Inflammatory macrophage (primary cell): Measurements from ENCODE around the gene LZTS3.

Experiments used
- DNase-seq, 2 donors: peaks; one replicate each; pipeline ENCODE4 v3.0.0-alpha.2; 2020 to 2022
- total RNA-seq, 18 experiments: gene quantifications; one replicate each; lab custom pipeline; 2026; ENCODE audit warnings: mixed read lengths in 6 of 18, inconsistent platforms in 2 of 18; lab: John Stamatoyannopoulos, UW

LZTS3 gene
- 0.46 to 9.6 (median 1.3) reads per million in 18 experiments for total RNA-seq

DNA sequence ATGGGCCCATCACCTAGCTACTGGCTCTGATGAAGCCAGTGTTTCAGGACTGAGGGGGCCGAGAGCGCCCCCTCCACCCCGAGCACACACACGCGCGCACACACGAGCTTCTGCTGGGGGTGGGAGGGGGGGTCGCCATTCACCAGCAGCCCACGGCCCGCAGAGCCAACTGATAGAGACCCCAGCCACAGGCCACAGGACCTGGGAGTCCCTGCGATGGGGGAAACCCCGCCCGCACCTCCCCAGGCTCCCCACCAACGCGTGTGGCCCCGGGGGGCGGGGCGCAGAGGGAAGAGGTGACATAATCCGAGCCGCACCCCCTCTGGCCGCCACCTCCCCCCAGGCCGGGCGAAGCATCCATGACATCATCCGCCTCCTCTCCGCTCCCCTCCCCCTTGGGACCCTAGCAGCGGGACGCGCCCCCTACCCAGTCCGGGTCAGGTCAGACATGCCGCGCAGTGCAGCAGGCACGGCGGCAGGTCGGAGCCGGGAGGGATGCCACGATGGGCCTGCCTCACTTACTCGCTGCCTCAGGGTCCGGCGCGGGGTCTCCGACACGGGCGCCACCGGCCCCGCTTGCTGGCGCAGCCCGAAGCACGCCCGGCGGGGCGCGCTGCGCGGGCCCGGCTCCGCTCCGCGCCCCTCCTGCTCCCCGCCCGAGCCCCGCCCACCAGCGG, at the start of gene LZTS3:
Gene LZTS3 (minus strand): TSS at position 617 of the 677 bp plus-strand sequence. CDS start 6,386 bp downstream, outside the sequence.
- peak; percentile 30 to 49 for DNase-seq

DNA sequence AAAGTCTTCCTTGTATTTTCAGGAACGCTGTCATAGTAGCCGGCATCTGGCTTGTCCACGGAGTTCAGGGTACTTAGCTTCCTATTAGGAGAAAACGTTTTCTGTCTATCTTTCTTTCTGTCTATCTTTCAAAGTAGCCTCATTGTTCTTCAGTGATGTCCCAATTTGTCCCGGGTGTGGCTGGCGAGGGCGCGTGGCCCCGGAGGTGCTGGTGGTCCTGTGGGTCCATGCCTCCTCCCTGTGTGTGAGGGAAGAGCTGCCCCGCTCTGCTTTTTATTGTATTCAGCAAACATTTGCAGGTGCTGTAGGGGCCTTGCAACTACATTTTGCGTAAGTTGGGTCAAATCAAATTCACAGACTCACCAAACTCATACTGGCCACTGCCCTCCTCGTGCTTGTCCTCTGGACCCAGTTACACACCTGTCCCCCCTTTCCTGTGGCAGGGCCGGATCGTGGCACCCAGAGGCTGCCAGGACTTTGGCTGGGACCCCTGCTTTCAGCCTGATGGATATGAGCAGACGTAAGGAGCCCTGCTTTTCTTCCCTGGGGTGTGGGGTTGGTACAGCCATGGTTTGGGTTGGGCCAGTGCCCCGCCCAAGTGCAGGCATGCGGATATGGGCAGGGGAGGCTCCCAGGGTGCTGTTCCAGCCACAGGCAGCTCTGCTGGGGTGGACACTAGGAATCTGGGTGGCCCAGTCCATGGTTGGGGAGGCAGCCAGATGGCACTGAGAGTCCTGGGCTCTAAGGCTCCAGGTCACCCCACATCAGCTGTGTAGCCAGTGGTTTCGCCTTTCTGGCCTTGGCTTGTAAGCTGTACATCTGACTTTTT, 48.3 kb upstream of the LZTS3 start:
- no peak for DNase-seq

DNA sequence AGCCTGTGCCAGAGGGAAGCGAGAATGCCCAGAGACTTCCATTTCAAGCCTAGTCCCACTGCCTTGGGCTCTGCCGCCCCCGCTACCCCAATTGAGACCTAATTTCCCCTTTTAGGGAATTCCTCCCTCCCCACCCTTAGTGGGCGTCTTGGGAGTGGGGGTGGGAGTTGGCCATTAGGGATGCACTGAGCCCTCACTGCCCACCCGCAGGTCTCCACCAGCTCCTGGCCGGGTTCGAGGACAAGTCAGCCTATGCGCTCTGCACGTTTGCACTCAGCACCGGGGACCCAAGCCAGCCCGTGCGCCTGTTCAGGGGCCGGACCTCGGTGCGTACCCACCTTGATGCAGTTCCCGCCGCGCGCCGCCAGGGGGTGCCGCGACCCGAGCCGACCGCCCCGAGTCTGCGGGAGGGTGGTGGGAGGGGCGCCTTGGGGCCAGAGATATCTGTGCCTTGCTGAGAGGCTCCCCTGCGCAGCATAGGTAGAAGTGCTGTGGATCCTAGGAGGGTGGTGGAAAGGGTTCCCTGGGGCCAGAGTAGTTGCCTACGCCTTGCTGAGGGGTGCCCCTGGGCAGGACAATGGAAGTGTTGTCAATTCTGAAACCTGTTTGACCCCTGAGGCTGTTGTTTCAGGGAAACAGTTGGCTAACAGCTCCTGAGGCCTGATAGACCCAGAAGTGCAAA, 45.1 kb upstream of the LZTS3 start:
- DNase-seq = peak; percentile 46 to 51

DNA sequence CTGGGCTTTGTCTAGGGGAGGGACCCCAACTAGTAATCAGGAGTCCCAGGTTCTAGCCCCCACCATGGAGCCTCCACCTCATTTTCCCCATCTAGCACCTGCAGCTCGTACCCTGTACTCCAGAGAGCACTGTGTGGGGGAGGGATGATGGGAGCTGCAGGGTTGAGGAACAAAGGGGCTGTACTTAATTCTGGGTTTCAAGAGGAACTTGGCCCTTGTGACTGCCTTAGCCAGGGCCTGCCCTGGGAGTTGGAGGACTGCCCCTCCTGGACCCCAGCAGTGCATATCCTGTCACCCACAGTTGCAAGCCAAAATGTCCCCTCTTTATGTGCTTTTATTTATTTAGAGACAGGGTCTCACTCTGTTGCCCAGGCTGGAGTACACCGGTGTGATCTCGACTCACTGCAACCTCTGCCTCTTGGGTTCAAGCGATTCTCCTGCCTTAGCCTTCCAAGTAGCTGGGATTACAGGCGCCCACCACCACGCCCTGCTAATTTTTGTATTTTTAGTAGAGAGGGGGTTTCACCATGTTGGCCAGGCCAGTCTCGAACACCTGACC, 42.1 kb upstream of the LZTS3 start:
- DNase-seq = peak; percentile 39 to 63

GRCh38 chr20:3213226-3213625, 39.9 kb upstream of the LZTS3 start:
- DNase-seq = no peak

- DNase-seq = no peak
These were observed 37.0 kb upstream of the LZTS3 start for GRCh38 chr20:3210346-3210745.

DNA sequence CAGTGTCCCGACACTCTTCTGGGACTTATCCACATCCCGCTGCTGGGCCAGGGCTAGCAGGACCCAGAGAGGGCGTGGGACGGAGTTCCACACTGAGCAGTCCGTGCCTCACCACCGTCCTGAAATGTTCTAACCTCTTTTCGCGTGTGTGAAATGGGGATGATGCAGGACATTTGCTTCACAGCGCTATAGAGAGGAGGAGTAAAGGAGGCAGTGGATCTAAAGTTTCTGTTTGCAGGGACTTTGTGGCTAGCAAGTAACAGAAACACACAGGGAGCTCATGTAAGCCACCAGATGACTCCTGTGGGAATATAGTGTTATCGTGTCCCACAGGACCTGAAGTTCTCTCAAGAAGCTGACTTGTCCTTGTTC, 36.6 kb upstream of the LZTS3 start:
- DNase-seq = peak; percentile 23 to 47

- peak; percentile 58 to 70 for DNase-seq
These were observed 36.1 kb upstream of the LZTS3 start, which contains the start of gene ITPA for GRCh38 chr20:3209257-3209945. TSS of gene ITPA (plus strand) at chr20:3209498. CDS start at chr20:3209552, 54 bp downstream.

DNA sequence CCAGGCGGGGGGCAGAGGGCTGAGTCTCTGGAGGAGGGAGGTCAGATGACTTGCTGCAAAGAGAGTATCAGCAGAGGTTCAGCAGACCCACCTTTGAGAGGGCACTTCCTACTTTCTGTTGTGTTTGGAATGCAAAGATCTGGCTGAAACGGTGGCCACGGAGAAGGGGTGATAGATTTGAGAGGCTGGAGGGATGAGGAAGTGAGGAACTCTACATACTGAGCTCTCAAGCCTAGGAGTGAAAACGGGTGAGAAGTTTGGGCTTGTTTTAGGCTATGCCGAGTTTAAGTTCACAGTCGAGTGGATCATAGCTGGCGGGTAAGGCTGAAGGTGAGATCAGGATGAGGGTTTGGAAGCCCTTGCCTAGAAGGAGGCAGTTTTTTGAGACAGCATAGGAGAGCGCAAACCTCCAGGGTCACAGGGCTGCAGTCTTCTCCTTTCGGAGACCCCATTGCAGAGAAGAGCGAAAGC, 35.5 kb upstream of the LZTS3 start:
- DNase-seq = peak; percentile 17 to 23

- DNase-seq = peak; percentile 90 to 93
These were observed 30.9 kb upstream of the LZTS3 start, which contains the start of gene DDRGK1 for GRCh38 chr20:3204124-3204794. TSS of gene DDRGK1 (minus strand) at chr20:3204682. CDS start at chr20:3204627, 55 bp downstream.

DNA sequence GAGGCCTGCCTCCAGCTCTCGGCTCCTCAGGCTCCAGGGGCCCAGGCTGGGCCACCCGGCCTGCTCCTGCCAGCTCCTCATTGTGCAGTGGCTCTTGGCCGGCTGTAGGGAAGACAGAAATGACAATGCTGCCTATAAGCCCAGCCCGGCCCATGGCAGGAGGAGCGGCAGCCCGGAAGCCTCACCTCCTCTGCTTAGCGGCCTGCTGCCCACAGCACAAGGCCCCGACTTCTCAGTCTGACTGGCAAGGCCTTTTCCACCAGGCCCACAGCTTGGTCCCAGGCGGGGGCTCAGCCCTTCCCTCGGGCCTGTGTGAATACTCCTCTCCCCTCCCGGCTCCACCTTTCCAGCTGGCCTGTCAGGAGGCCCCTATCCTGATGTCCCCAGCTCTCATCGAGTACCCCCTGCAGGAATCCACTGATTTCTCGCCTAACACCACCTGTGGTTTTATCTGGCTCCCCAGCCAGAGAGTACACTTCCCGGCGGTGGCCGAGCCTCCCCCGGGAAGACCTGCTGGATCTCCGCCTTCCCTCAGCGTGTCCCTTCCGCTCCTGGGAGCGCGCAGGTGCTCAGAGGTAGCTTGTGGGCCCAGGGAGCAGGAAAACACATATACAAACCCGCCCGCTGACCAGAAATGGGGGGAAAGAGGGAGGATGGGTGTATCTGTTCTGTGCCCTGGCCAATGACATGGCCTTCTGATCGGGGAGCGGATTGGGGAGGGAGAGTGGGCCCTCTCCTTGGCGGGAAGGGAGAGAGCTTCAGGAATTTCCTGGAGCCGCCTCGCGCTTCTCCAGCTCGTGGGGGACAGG, 30.2 kb upstream of the LZTS3 start:
- DNase-seq = peak; percentile 13 to 22

- no peak for DNase-seq
These were observed 29.6 kb upstream of the LZTS3 start for GRCh38 chr20:3202965-3203314.

GRCh38 chr20:3199976-3200755, 26.8 kb upstream of the LZTS3 start:
- no peak for DNase-seq

GRCh38 chr20:3199206-3199605, 25.9 kb upstream of the LZTS3 start:
- DNase-seq = no peak

GRCh38 chr20:3195590-3196237, 22.4 kb upstream of the LZTS3 start:
- peak in 1 of 2 donors; percentile 58 for DNase-seq

DNA sequence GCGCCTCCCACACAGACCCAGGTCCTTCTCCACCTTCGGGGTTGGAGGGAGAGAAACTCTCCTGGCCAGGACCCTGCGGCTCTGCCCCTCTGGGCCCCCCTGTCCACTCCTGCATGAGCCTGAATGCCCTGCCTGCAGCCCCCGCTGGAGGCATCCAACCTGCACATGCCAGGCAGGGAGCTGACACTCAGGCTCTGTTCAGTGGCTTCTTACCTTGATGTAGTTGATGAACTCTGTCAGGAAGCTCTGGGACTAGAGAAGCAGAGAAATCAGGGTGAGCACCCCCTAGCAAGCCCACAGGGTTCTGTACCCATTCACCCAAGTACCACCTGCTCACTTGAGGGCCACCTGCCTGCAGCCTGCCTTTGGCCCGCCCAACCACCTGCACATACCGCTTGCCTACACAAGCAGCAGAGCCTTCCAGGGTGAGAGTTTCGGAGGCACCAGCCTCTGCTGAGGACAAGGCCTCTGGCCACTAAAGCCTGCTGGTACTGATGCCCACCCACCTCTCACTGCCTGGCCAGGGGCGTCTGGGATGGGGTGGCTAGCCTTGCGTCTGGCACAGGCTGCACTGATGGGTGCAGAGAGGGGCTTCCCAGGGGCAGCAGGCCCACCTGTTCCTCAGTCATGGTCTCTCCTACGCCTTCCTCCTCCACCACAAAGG, 21.4 kb upstream of the LZTS3 start:
- no peak for DNase-seq

- no peak for DNase-seq
These were observed 20.7 kb upstream of the LZTS3 start for GRCh38 chr20:3193806-3194616.
